ENCODE measurements around the gene UNC5B.

The UNC5B gene

DNA sequence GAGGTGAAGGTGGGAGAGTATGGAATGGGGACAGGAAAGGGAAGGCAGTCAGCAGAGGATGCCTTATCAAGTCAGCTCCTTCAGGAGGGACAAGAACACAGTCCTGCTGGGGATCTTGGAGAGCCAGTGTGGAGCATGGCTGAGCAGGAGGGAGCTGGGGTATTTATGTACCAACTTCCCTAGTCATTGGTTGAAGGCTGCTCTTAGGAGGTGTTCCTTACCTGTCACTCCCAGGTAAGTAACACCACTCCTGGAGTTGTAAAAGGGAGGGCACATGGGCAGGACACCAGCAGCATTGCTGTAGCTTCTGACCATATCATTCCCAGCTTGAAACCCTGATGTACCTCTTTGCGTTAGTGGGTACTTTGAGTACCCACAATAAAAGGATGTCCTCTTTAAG lies 136.5 kb downstream of the UNC5B start:
- DNase-seq = no peak

DNA sequence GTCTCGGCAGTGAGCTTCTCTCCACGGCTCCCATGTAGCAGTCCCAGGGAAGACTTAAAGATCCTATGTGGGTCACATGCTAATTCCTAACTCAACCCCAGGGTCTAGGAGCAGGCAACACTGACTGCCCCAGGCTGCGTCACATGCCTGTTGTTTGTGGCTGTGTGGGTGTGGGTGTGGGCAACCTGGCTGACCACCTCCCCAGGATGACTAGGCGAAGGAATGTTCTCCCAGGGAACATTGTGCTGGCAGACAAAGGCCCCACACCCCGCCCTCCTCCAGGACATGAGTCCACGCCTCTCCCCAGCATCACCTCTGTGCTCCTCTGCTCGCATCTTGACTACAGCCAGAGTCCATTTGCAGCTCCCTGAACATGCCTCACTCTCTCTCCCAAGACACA lies 137.0 kb downstream of the UNC5B start:
- no peak for DNase-seq

DNA sequence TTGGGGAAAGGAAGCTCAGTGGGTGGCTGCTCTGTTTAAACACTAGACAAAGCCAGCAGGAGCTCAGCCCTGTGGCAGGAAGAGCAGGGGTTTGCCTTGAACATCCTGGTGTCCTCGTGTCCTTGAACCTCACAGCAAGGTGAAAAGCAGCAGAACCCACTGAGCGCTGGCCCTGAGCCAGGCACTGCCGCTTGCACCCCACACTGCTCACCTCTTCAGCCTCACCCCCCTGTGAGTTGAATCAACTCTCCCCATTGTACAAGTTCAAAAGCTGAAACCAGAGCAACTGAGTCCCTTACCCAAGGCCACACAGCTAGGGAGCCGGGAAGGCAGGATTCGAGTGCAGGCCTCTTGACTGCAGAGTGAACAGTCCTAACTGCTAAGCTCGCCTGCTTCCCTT lies 138.7 kb downstream of the UNC5B start:
- DNase-seq = no peak

DNA sequence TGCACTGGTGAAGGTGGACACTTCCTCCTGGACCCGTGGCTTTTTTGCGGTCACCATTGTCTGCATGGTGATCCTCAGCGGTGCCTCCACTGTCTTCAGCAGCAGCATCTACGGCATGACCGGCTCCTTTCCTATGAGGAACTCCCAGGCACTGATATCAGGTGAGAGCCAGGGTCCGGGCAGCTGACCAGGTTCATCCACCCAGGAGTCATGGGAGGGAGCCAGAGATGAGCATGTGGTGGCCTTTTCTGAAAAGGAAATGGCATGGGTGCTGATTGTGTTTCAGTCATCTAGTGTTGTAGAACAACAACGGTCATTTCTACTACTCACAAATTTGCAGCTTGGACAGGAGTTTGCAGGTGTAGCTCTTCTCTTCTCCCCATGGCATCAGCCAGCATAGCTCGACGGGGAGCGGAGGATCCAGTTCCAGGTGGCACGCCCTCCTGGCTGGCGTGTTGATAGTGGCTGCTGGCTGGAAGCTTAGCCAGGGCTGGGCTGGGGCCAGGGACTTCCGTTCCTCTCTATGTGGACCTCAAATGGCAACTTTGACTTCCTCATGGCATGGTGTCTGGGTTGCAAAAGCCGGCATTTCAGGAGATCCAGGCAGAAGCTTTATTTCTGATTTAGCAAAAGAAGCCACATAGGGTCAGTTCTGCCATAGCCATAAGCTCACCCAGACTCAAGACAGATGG lies 139.4 kb downstream of the UNC5B start:
- no peak for DNase-seq

All from 8988T (cell line).